Raji (cell line): Measurements from ENCODE around the gene ZNF689.

Source experiments
- POLR2A ChIP-seq: IDR thresholded peaks from 2 replicates; pipeline ENCODE4 v1.6.1; 2011; ENCODE audit warnings: low read depth, low read length, control low read depth; ENCODE audit not compliant: insufficient read depth

The ZNF689 gene

GRCh38 chr16:30619202-30619601 is 9.0 kb upstream of the ZNF689 start:
- no peak for TF ChIP-seq POLR2A

GRCh38 chr16:30615358-30616091 is 5.3 kb upstream of the ZNF689 start:
- TF ChIP-seq POLR2A, result peak; percentile 46

GRCh38 chr16:30609002-30609925 is 925 bp downstream of the ZNF689 start:
- TF ChIP-seq POLR2A, result no peak

- TF ChIP-seq POLR2A, result no peak
Observed at GRCh38 chr16:30606004-30606403, 4.2 kb downstream of the ZNF689 start.

- TF ChIP-seq POLR2A, result no peak
Observed at GRCh38 chr16:30605158-30605557, 5.0 kb downstream of the ZNF689 start.

GRCh38 chr16:30604316-30604947 is 5.8 kb downstream of the ZNF689 start:
- no peak for TF ChIP-seq POLR2A

GRCh38 chr16:30603945-30604315 is 6.3 kb downstream of the ZNF689 start:
- TF ChIP-seq POLR2A, result no peak

GRCh38 chr16:30602616-30603277 is 7.4 kb downstream of the ZNF689 start:
- no peak for TF ChIP-seq POLR2A

GRCh38 chr16:30601966-30602365 is 8.2 kb downstream of the ZNF689 start:
- TF ChIP-seq POLR2A, result no peak

- TF ChIP-seq POLR2A, result no peak
Observed at GRCh38 chr16:30600929-30601328, 9.3 kb downstream of the ZNF689 start.

GRCh38 chr16:30600215-30600614 is 10.0 kb downstream of the ZNF689 start:
- TF ChIP-seq POLR2A, result no peak

- no peak for TF ChIP-seq POLR2A
Observed at GRCh38 chr16:30592871-30593270, 17.3 kb downstream of the ZNF689 start.

GRCh38 chr16:30588651-30589050 is 21.5 kb downstream of the ZNF689 start:
- no peak for TF ChIP-seq POLR2A

- peak; percentile 41; the same call in 1 of the 2 replicates for TF ChIP-seq POLR2A
Observed at GRCh38 chr16:30585400-30586191, 24.6 kb downstream of the ZNF689 start, which contains the start of gene ZNF785. TSS of gene ZNF785 (minus strand) at chr16:30585697. CDS start at chr16:30585611, 86 bp downstream.
